ENCODE results near the gene OSGIN1. TPM values are rescaled to one million over a fixed set of nuclear protein-coding genes. Genes with fewer than 3 reads are reported as not detected.

The OSGIN1 gene
- total RNA-seq, 1 donor from 2014 or later: 12.5 TPM

DNA sequence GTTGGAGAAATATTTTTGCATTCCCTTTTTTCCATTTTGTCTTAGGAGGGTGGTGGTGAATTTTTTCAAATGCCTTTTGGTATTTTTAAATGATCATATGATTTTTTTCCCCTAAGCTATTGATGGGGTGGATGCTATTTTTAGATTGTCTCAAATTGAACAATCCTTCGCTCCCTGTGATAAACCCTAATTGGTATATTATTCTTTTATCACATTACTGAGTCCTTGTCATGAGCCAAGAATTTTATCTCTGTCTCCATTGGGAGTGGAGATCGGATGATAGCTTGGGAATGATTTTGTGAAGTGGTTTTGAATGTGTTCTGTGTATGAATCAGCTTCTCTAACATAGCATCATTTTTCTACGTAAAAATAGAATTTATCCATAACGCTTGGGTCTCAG, 30.5 kb downstream of the OSGIN1 start:
- peaks cover 9% of the 10 kb centered on the region for H3K9me3 ChIP-seq (replicated peaks)

DNA sequence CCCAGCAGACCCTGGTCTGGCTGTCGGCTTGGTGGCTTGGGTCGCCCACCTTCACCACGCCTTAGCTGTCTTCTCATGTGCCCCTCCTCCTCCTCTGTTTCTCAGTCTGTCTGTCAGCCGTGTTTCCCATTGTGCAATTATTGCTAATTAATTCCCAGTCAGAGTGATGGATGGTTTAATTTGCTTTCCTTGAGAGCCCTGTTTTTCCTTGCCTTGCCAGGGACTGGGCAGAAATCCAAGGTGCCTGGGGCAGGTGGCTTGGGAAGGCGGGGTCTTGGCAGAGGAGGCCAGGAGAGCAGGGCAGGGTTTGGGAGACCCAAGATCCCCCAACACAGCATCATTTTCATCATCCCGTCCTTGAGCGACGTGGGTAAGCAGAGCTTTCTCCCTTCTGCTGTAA, 36.3 kb downstream of the OSGIN1 start:
- TF ChIP-seq, protein P1, sequence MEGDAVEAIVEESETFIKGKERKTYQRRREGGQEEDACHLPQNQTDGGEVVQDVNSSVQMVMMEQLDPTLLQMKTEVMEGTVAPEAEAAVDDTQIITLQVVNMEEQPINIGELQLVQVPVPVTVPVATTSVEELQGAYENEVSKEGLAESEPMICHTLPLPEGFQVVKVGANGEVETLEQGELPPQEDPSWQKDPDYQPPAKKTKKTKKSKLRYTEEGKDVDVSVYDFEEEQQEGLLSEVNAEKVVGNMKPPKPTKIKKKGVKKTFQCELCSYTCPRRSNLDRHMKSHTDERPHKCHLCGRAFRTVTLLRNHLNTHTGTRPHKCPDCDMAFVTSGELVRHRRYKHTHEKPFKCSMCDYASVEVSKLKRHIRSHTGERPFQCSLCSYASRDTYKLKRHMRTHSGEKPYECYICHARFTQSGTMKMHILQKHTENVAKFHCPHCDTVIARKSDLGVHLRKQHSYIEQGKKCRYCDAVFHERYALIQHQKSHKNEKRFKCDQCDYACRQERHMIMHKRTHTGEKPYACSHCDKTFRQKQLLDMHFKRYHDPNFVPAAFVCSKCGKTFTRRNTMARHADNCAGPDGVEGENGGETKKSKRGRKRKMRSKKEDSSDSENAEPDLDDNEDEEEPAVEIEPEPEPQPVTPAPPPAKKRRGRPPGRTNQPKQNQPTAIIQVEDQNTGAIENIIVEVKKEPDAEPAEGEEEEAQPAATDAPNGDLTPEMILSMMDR (IDR thresholded peaks at IDR 0.05; ENCODE audit: borderline replicate concordance): no peak
- intact Hi-C loops (cut with micrococcal nuclease): no loop called here
- Histone ChIP-seq H3K9me3 (replicated peaks) (no peaks in the 10 kb centered on the region), H3K27ac (replicated peaks) (no peak overlapping the region), H3K4me3 (no peak overlapping the region), H3K4me1 (peaks cover 12% of the 10 kb centered on the region), H3K27me3 (ENCODE audit: low read depth) (no peaks in the 10 kb centered on the region), H3K36me3 (no peaks in the 10 kb centered on the region)
- no peak for DNase-seq

More for the DNA sequence above, 30.5 kb downstream of the OSGIN1 start:
- TF ChIP-seq, protein P1 (IDR thresholded peaks at IDR 0.05; ENCODE audit: borderline replicate concordance): no peak
- no peak for DNase-seq
- no peaks in the 10 kb centered on the region for H3K36me3 ChIP-seq
- intact Hi-C loops (cut with micrococcal nuclease): no loop called here
- H3K27ac ChIP-seq (replicated peaks): no peak overlapping the region
- no peaks in the 10 kb centered on the region for H3K27me3 ChIP-seq (ENCODE audit: low read depth)
- no peak overlapping the region for H3K4me3 ChIP-seq
- no peaks in the 10 kb centered on the region for H3K4me1 ChIP-seq

DNA sequence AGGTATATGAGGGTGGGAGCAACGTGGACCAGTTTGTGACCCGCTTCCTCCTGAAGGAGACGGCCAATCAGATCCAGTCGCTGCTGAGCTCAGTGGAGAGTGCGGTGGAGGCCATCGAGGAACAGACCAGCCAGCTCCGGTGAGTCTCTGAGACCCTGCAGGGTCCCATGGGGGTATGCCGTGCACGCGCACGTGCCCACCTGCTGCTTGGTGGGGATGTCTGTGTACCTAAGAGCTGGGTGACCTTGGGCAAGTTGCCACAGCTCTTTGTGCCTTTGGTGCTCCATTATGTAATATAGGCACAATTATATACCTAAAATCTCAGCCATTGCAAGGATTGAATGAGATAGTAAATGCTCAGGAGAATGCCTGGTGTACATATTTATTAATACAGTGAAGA, 37.5 kb downstream of the OSGIN1 start:
- Histone ChIP-seq H3K4me1 (peaks cover 12% of the 10 kb centered on the region), H3K36me3 (no peaks in the 10 kb centered on the region), H3K27ac (replicated peaks) (no peak overlapping the region), H3K9me3 (replicated peaks) (no peaks in the 10 kb centered on the region), H3K4me3 (no peak overlapping the region), H3K27me3 (ENCODE audit: low read depth) (no peaks in the 10 kb centered on the region)
- TF ChIP-seq, protein P1 (IDR thresholded peaks at IDR 0.05; ENCODE audit: borderline replicate concordance): no peak
- DNase-seq: no peak
- intact Hi-C loops (cut with micrococcal nuclease): no loop called here

DNA sequence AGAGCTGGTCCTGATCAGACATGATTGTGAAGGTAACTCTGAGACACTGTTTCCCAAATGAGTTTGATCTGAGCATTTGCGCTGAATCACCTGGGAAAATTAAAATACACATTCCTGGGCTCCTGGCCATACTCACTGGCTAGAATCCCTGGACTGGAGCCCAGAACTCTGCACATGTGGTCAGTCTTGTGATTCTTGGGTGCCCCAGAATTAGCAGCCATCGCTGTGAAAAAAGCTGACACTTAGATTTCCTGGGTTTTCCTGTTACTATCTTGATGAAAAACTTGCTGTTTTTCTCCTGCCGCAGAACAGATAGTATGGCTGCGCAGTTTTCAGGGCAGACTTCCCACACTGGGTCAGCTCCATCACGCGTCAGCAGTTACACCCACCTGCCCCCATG, 39.6 kb downstream of the OSGIN1 start:
- Histone ChIP-seq H3K36me3 (no peaks in the 10 kb centered on the region), H3K4me3 (peak overlapping the region; percentile 3), H3K4me1 (peaks cover 12% of the 10 kb centered on the region), H3K27me3 (ENCODE audit: low read depth) (peaks cover 9% of the 10 kb centered on the region), H3K27ac (replicated peaks) (peak overlapping the region; percentile 44), H3K9me3 (replicated peaks) (no peaks in the 10 kb centered on the region)
- DNase-seq: peak; percentile 49
- TF ChIP-seq, protein P1 (IDR thresholded peaks at IDR 0.05; ENCODE audit: borderline replicate concordance): no peak
- intact Hi-C loops (cut with micrococcal nuclease): no loop called here

DNA sequence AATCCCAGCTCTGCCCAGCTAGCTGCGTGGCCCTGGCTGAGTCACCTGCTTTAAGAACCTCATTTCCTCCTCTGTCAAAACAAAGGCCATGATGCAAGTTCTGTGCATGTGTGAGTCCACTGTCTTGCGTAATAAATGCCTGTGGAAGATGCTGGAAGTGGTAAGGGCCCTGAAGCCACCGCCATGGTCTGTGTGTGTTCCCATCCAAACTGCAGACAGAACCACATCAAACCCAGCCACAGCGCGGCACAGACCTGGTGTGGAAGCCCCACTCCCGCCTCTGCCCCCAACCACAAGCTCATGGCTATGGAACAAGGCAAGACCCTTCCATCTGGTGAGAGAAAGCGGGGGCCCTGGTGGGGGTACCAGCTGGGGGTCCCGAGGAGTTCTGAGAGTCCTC, 41.0 kb downstream of the OSGIN1 start:
- TF ChIP-seq, protein P1 (IDR thresholded peaks at IDR 0.05; ENCODE audit: borderline replicate concordance): no peak
- H3K27ac ChIP-seq (replicated peaks): no peak overlapping the region
- intact Hi-C loops (cut with micrococcal nuclease): no loop called here
- DNase-seq: no peak
- no peak overlapping the region for H3K4me3 ChIP-seq
- H3K4me1 ChIP-seq: peaks cover 12% of the 10 kb centered on the region
- no peaks in the 10 kb centered on the region for H3K36me3 ChIP-seq
- peaks cover 20% of the 10 kb centered on the region for H3K27me3 ChIP-seq (ENCODE audit: low read depth)
- no peaks in the 10 kb centered on the region for H3K9me3 ChIP-seq (replicated peaks)

DNA sequence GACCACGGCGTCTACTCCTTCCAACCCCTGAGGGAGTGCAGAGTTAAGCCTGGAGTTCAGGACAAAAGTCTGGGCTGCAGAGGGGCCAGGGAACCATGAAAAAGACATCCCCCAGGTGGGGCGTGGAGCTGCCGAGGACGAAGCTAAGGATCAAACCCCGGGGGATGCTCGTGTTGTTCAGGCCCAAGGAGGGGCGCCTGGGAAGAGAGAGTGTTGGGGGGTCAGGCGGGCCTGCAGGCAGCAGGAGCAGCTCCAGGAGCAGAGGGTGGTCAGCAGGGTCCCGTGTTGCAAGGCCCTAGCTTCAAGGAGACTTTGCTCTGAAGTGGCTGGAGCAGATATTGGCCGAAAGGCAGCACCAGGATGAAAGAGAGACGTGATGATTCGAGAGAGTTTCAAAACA, 41.7 kb downstream of the OSGIN1 start:
- Histone ChIP-seq H3K27ac (replicated peaks) (no peak overlapping the region), H3K27me3 (ENCODE audit: low read depth) (peaks cover 20% of the 10 kb centered on the region), H3K4me3 (no peak overlapping the region), H3K9me3 (replicated peaks) (no peaks in the 10 kb centered on the region), H3K4me1 (peaks cover 12% of the 10 kb centered on the region), H3K36me3 (no peaks in the 10 kb centered on the region)
- intact Hi-C loops (cut with micrococcal nuclease): no loop called here
- TF ChIP-seq, protein P1 (IDR thresholded peaks at IDR 0.05; ENCODE audit: borderline replicate concordance): no peak
- no peak for DNase-seq

All from left ventricle myocardium inferior (tissue), 1 donor.